A549 (cell line): ENCODE results near the gene PRKD2.

Source experiments
- CTCF ChIP-seq: fragments of >200 bp; sonication (Bioruptor Twin); formaldehyde crosslinking; IDR thresholded peaks from 3 replicates; pipeline ENCODE4 v1.5.1; 2016
- EP300 ChIP-seq, 2 experiments: fragments of >200 bp; sonication (Bioruptor Twin); formaldehyde crosslinking; IDR thresholded peaks; 2 replicates in 1 of 2; 3 replicates in 1 of 2; pipeline ENCODE4 v1.6.1; 2016 to 2017
- JUN ChIP-seq, 2 experiments: fragments of >200 bp; sonication (Bioruptor Twin); formaldehyde crosslinking; IDR thresholded peaks; 2 replicates in 1 of 2; 3 replicates in 1 of 2; pipeline ENCODE4 v1.6.1; 2016 to 2017
- MAFK ChIP-seq: fragments of 450-650 bp; IDR thresholded peaks from 2 replicates; pipeline ENCODE4 v1.6.1; 2014; ENCODE audit not compliant: partially characterized antibody
- NPAS2 ChIP-seq: fragments of 250-450 bp; sonication (Bioruptor Pico); IDR thresholded peaks from 2 replicates; pipeline ENCODE4 v1.8.0; 2022; ENCODE audit warnings: mild to moderate bottlenecking, moderate library complexity, borderline replicate concordance
- POLR2A ChIP-seq: IDR thresholded peaks from 2 replicates; pipeline ENCODE4 v1.6.1; 2012; ENCODE audit warnings: mild to moderate bottlenecking, low read length
- POLR2AphosphoS2 ChIP-seq: conservative IDR thresholded peaks from 2 replicates; pipeline ENCODE4 v1.6.1; 2012; ENCODE audit warnings: low read length, improper control_type of control experiment, inconsistent platforms
- SMC3 ChIP-seq: fragments of >200 bp; sonication (Bioruptor Twin); formaldehyde crosslinking; IDR thresholded peaks from 3 replicates; pipeline ENCODE4 v1.6.1; 2018; ENCODE audit warnings: inconsistent platforms
- TF ChIP-seq, protein P1 (sequence below): IDR thresholded peaks from 2 replicates; pipeline ENCODE4 v1.6.1; 2012

GRCh38 chr19:46625731-46626130 lies 91.2 kb downstream of the PRKD2 start:
- TF ChIP-seq SMC3: no peak
- TF ChIP-seq CTCF: no peak
- no peak for TF ChIP-seq JUN (IDR thresholded peaks at IDR 0.05)
- no peak for TF ChIP-seq POLR2AphosphoS2
- TF ChIP-seq MAFK: no peak
- no peak for TF ChIP-seq POLR2A
- TF ChIP-seq, protein P1, sequence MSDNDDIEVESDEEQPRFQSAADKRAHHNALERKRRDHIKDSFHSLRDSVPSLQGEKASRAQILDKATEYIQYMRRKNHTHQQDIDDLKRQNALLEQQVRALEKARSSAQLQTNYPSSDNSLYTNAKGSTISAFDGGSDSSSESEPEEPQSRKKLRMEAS: no peak
- TF ChIP-seq NPAS2 (CRISPR knock-in tag): no peak
- TF ChIP-seq EP300 (IDR thresholded peaks at IDR 0.05): no peak
